GM12801 (cell line): ENCODE results near the gene PRPSAP1.

Source experiments
- CTCF ChIP-seq: IDR thresholded peaks from one replicate; pipeline ENCODE4 v1.5.1; 2011; ENCODE audit warnings: control low read depth; ENCODE audit not compliant: insufficient read length; ENCODE audit errors: extremely low read depth

The PRPSAP1 gene

GRCh38 chr17:76385892-76386786 is 32.4 kb upstream of the PRPSAP1 start:
- no peak for TF ChIP-seq CTCF

- TF ChIP-seq CTCF = no peak
These were observed 31.5 kb upstream of the PRPSAP1 start for GRCh38 chr17:76384987-76385891.

- TF ChIP-seq CTCF = no peak
These were observed 30.7 kb upstream of the PRPSAP1 start, which contains the start of gene SPHK1 for GRCh38 chr17:76384222-76384986. Gene SPHK1, plus strand, starts transcription at chr17:76384609. Its CDS starts 1,036 bp downstream, at chr17:76385645.

- no peak for TF ChIP-seq CTCF
These were observed 30.0 kb upstream of the PRPSAP1 start for GRCh38 chr17:76383546-76384221.

- no peak for TF ChIP-seq CTCF
These were observed 29.3 kb upstream of the PRPSAP1 start for GRCh38 chr17:76382803-76383545.

GRCh38 chr17:76382351-76382802 is 28.7 kb upstream of the PRPSAP1 start:
- no peak for TF ChIP-seq CTCF
